Measurements from ENCODE around the gene TMEM82.
"Not testable (repeated sequence)": the region's sequence is repeated elsewhere in the genome, so short reads cannot be mapped to it uniquely, and the experiment has no call there.

TMEM82 gene

GRCh38 chr1:15742339-15742801 is at the start of gene TMEM82:
TSS of gene TMEM82 (plus strand) at chr1:15742499. CDS start at chr1:15742560, 61 bp downstream.
- DNase-seq (ENCODE audit: low read depth in 3 of 3) = no peak

DNA sequence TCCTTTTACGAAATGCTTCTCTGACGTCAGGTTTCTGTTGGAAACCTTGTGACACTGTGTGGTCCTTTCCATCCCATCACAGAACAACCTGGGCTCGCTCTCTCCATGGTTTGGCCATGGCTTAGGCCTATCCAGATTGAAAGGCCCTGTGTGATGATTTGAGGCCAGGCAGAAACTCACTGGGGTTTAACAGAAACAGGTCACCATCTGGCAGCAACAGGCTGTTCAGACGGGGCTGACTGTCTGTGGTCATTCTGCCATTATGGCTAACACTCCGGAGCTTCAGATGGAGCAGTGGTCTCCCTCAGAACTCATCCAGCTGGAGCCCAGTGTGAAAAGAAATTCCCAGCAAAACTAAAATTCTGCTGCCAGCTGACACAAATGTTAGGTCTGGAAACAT is 48.9 kb upstream of the TMEM82 start:
- no peak for DNase-seq (ENCODE audit: low read depth in 3 of 3)

DNA sequence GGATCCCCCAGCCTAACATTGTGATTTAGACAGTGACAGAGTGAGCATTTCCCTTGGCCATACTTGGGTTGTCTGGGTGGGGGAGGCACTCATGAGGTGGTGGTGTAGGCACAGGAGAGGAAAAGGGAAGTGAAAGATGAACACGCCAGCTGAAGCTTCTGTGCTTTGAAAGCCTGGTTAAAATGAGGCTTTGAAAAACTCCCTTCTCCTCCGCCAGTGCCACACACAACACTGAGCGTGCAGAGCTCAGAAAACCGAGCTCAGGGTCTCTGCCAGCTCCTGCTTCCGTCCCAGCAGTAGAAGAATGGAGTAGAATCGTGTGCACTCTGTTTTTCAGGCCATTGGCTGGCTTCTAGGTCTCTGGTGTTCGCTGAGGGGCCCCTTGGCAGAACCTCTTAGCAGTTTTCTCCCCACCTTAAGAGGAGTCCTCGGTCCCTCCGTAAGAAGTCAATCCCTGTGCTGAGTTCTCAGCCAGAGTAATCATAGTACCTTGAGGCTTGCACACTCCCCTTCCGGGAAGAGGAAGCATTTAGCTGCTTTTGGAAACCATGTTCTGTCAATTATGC is 45.3 kb upstream of the TMEM82 start:
- DNase-seq (ENCODE audit: low read depth in 3 of 3) = peak in 2 of 3 experiments; percentile 2 to 9

GRCh38 chr1:15698201-15698600 is 44.1 kb upstream of the TMEM82 start:
- no peak for DNase-seq (ENCODE audit: low read depth in 3 of 3)

DNA sequence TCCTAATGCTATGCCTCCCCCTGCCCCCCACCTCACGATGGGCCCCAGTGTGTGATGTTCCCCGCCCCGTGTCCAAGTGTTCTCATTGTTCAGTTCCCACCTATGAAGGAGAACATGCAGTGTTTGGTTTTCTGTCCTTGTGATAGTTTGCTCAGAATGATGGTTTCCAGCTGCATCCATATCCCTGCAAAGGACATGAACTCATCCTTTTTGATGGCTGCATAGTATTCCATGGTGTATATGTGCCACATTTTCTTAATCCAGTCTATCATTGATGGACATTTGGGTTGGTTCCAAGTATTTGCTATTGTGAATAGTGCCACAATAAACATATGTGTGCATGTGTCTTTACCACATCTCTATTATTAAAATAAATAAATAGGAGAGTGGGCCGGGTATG is 43.0 kb upstream of the TMEM82 start:
- DNase-seq (ENCODE audit: low read depth in 3 of 3) = not testable (repeated sequence)

- no peak for DNase-seq (ENCODE audit: low read depth in 3 of 3)
Observed at GRCh38 chr1:15700508-15700907, 41.8 kb upstream of the TMEM82 start.

DNA sequence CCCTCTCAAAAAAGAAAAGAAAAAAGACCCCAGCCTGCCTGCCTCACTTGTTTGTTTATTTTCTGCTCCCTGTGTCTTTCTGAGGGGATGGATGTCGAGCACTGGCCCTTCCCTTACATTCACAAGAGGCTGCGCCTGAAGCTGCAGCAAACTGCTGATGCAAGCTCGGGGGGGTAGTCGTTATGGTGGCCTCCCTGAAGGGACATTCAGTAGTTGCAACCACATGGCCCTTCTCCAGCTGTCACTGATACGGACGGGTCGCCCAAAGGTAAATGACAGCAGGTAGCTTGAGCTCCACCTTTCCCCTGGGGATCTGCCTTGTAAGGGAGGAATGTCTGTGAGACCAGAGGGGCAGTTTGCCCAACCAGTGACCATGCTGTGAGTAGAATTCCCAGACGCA is 40.5 kb upstream of the TMEM82 start:
- no peak for DNase-seq (ENCODE audit: low read depth in 3 of 3)

DNA sequence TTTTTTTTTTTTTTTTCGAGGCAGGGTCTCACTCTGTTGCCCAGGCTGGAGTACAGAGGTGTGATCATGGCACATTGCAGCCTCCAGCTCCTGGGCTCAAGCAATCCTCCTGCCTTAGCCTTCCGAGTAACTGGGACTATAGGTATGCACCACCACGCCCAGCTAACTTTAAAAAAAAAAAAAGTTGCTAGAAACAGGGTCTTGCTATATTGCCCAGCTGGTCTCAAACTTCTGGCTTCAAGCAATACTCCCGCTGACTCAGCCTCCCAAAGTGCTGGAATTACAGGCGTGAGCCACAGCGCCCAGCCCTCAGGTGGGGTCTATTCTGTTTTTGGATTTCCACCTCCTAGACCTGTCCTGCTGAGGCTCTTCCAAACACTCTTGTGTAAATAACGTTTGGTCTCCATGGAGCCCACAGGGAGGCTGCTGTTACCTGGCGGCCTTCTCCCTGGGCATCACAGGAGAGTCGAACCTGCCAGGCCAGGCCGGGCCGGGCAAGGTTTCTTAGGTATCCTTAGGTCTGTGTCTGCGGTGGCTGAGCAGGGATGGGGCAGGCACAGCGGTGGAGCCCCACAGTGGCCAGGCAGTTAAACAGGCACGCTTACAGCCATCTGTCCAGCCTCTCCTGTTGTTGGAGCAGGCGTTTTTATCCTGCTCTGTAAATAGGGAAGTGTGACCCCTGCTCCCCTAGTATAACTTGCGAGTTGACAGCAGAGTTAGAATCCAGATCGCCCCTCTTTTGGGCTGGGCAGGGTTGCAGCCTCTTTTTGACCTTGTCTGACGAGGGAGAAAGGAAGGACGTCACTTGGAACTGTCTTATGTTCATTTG is 39.4 kb upstream of the TMEM82 start:
- DNase-seq (ENCODE audit: low read depth in 3 of 3) = no peak

GRCh38 chr1:15703562-15703961 is 38.7 kb upstream of the TMEM82 start:
- DNase-seq (ENCODE audit: low read depth in 3 of 3) = no peak

DNA sequence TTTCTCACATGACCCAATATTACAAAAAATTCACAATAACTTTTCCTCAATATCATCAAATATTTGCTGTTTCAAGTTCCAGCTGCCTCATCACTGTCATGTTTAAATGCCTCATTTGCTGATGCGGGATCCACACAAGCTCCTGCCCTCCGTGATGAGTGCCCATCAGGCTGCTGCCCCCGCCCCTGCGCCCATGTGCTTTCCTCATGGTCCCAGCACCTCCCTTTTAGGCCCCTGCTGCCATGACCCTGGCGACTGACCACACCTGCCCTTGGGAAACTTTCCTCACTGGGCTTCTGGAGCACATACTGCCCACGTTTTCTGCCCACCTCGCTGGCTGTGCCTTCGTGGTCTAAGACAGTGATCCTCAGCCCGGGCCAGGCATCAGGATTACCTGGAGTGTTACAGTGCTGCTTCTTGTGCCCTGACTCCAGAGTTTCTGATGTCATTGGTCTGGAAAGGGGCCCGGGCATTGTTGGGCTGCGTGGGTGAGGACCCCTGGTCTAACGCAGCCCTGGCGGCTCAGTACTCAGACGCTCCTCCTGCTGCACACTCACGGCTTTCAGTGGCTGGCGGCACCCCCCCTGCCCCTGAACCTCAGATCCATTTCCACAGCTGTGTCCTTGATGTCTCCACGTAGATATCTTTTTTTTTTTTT is 37.6 kb upstream of the TMEM82 start:
- DNase-seq (ENCODE audit: low read depth in 3 of 3) = no peak

DNA sequence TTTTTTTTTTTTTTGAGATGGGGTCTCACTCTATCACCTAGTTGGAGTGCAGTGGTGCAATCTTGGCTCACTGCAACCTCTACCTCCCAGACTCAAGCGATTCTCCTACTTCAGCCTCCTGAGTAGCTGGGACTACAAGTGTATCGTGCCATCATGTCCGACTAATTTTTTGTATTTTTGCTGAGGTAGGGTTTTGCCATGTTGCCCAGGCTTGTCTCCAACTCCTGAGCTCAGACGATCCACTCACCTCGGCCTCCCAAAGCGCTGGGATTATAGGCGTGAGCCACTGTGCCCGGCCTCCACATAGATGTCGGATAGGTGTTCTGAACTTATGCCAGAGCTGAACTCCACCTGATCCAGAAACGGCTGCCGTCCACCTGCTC is 37.1 kb upstream of the TMEM82 start:
- DNase-seq (ENCODE audit: low read depth in 3 of 3) = no peak

DNA sequence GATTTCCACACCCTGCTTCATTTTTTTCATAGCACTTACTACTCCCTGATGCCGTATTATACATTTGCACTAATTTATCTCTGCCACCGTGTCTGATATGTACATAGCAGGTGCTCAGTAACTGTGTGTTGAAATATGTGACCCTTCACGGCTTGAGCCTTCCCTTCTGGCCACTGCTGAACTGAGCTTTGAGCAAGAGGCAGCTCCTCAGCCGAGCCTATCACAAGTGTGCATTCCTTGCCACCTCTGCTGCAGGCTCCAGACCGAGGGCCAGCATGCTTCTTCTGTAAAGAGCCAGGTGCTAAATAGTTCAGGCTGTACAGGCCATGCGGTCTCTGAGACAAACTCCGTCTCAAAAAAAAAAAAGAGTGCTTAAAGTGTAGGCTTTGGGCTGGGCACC is 35.5 kb upstream of the TMEM82 start:
- DNase-seq (ENCODE audit: low read depth in 3 of 3) = no peak

- no peak for DNase-seq (ENCODE audit: low read depth in 3 of 3)
Observed at GRCh38 chr1:15707239-15707925, 34.9 kb upstream of the TMEM82 start.

- no peak for DNase-seq (ENCODE audit: low read depth in 3 of 3)
Observed at GRCh38 chr1:15708486-15709137, 33.7 kb upstream of the TMEM82 start.

GRCh38 chr1:15709226-15709625 is 33.1 kb upstream of the TMEM82 start:
- DNase-seq (ENCODE audit: low read depth in 3 of 3) = no peak

- no peak for DNase-seq (ENCODE audit: low read depth in 3 of 3)
Observed at GRCh38 chr1:15712168-15712567, 30.1 kb upstream of the TMEM82 start.

DNA sequence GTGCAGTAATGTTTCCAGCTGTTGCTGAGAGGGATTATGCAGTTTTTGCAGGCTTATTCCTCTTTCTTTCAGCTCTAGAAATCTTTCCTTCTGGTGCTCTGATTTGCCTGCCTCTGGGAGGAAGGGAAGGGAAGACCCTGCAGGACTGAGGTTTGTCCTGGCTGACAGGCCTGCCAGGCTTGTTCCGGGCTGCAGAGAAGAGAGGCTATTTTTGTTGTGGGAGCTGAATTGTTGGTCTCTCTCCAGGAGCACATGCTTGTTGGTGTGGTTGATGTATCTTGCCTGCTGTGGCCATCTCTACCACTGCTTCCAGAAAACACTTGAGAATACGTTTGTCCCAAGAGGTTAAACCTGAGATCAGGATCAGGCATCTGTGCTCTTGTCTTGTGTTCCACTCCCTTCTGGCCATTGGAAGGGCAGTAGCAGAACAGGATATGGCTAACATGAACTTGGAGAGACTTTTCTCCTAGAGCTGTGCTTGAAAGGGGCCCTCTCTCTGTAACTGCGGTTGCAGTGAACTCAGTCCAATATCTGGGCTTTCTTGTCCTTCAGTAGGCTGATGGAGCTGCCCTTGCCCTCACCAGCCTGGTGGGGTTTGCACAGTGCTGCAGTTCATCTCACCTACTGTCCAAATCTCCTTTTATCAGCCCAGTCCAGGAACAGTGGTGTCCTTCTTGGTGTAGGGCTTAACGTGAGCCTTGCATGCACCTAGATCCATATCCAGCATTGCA is 27.7 kb upstream of the TMEM82 start:
- DNase-seq (ENCODE audit: low read depth in 3 of 3) = no peak

GRCh38 chr1:15717418-15718125 is 24.7 kb upstream of the TMEM82 start:
- DNase-seq (ENCODE audit: low read depth in 3 of 3) = no peak

DNA sequence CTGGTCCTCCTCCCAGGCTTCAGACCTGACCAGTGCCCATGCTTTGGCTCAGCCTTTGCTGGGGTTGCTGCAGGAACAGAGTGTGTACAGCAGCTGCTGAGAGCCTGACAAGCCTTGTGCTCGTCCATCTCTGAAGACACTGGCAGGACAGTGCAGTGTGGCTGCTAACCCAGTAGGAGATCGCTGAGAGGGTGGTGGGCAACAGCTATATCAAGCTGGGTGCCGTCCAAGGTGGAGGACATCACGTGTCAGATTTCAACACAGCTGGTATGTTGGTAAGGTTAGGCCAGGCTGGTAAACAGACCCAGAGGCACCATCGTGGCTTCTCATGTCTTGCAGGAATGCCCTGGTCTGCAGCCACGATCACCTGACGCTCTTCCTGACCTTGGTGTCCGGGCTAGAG is 24.1 kb upstream of the TMEM82 start:
- DNase-seq (ENCODE audit: low read depth in 3 of 3) = no peak

DNA sequence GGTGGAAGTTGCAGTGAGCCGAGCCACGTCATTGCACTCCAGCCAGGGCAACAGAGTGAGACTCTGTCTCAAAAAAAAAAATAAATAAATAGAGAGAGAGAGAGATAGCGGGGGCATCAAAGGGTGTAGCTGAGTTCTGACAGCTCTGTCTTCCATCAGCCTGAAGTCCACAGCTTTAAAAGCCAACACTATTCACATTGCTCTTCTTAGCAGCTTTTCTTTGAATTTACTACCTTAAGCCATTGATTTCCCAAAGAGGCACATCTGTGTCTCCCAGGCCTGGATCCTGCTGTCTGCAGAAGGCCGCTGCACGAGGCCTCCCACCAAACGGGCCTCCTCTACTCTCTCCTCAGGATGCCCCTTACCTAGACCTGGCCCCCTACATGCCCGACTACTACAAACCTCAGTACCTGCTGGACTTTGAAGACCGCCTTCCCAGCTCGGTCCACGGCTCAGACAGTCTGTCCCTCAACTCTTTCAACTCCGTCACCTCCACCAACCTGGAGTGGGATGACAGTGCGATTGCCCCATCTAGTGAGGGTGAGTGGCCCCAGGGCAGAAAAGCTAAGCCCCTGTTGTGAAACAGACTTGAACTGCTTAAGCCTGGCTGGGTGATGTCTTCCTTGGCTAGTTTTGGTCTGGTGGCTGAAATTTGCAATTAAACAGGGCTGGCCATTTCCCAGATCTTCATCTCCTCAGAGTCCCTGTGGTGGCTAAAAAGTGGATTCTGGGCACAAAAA is 22.7 kb upstream of the TMEM82 start:
- no peak for DNase-seq (ENCODE audit: low read depth in 3 of 3)
